Left cardiac atrium (tissue), 4 donors: Measurements from ENCODE around the gene SP1. TPM values are rescaled to one million over a fixed set of nuclear protein-coding genes. Genes with fewer than 3 reads are reported as not detected.
"Not testable (repeated sequence)": the region's sequence is repeated elsewhere in the genome, so short reads cannot be mapped to it uniquely, and the experiment has no call there.

ENCODE experiments used
- ATAC-seq, 2 donors: fragments of 200-7000 bp; cut with Tn5 transposase; one replicate each; pipeline ENCODE4 v1.9.1; 2020; ENCODE audit warnings: mild to moderate bottlenecking in 2 of 2, moderate library complexity in 2 of 2
- DNase-seq: peaks from one replicate; pipeline ENCODE4 v3.0.0-alpha.2; 2020
- intact Hi-C, 2 donors: fragments of 100-400 bp; cut with DNase I; formaldehyde crosslinking; loops; one replicate each; pipeline versions ENCODE4 v1.14.1 to v1.15.1; 2022 to 2023
- total RNA-seq, 2 donors: library from RNA; stranded (reverse); fragmentation: NEBNext Ultra II Directional; extraction: Animal tissue kit (Norgen Biotek cat#: 25700); gene quantifications; one replicate each; pipeline ENCODE4 v1.2.1, GENCODE V29; 2021
- donor health status: DM: no; HTN: yes; CAD: no.
- donor health status: DM: no; HTN: yes; CAD: no; lungs with severe emphysema.
- donor health status: DM: yes; HTN: yes; CAD: no.
- donor health status: Dilated cardiomyopathy.

SP1 gene
- total RNA-seq, 2 donors from 2014 or later = 31.3 to 33.4 TPM

- intact Hi-C loops = no loop called here
- ATAC-seq (no peak), DNase-seq (no peak)
Observed at GRCh38 chr12:53388932-53389331, 9.0 kb downstream of the SP1 start.

DNA sequence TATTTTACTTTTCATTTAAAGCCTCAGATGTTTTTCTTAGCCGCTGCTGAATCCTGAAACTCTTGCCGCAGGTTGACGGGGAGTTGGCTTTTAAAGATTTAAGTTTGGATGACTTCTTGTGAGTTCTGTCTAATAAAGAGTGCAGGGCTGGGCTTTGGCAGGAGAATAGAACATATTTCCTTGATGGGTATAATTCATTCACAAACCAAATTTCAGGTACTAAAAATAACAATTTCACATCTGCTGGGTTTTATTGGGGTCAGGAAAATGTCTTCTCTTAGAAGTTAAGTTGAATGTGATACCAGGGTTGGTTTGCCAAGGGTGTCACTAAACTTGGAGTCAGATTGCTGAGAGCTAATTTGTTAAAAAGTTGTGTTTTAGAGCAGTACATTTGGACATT, 9.7 kb downstream of the SP1 start:
- DNase-seq = no peak
- no peak for ATAC-seq
- intact Hi-C loops = no loop called here

DNA sequence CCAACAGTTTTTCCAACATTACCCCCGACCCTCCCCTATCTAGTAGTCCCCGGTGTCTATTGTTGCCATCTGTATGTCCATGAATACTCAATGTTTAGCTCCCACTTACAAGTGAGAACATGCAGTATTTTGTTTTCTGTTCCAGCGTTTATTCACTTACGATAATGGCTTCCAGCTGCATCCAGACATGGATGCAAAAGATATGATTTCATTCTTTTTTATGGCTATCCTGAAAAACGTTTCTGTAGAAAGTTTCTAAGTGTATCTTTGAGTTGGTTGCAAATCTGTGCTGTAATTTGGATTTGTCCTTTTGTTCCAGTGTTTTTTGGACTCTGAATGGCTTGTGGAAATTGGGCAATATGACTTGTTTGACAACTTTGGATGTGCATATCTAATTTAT, 11.7 kb downstream of the SP1 start:
- intact Hi-C loops = no loop called here
- no peak for DNase-seq
- ATAC-seq = no peak

GRCh38 chr12:53399896-53400295, 19.9 kb downstream of the SP1 start:
- intact Hi-C loops = no loop called here
- DNase-seq (no peak), ATAC-seq (no peak)

- intact Hi-C loops, DNase-seq, ATAC-seq: not testable (repeated sequence)
Observed at GRCh38 chr12:53402351-53402750, 22.4 kb downstream of the SP1 start.

GRCh38 chr12:53402871-53403270, 22.9 kb downstream of the SP1 start:
- DNase-seq (no peak), ATAC-seq (peak in 1 of 2 donors; percentile 41)
- intact Hi-C loops = no loop called here

- intact Hi-C loops = no loop called here
- no peak for DNase-seq
- ATAC-seq = no peak
Observed at GRCh38 chr12:53410951-53411350, 31.0 kb downstream of the SP1 start.

DNA sequence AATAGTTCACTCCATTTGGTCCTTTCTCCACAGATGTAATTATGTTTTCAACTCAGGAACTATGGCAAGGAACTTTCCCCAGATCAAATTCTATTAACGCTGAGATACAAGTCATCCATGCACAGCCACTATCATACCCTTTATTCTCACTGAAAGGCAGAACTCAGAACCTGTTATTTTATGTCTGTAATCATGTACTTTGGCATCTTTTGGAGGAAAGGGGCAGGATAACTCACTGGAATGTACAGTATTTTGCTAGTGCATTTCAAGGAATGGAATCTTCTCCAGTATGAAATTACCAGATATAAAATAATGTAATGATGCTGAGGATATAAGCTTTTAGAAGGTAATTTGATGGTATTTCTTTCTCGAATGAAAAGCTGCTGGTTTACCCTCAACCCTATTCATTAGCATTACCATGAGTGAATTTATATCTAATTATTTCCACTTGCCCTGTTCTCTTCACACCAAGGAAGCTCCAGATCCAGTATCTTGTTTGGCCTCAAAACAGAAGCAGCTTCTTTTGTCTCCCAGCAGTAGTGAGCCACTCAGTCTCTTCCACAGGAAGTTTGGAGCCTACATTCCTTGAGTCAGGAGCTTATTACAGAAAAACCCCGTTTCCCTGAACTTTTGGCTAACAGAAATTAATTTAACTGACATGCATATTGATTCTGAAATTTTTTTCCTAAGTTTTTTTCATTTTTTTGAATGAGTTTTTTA, 33.7 kb downstream of the SP1 start:
- no peak for DNase-seq
- no peak for ATAC-seq
- intact Hi-C loops = no loop called here

DNA sequence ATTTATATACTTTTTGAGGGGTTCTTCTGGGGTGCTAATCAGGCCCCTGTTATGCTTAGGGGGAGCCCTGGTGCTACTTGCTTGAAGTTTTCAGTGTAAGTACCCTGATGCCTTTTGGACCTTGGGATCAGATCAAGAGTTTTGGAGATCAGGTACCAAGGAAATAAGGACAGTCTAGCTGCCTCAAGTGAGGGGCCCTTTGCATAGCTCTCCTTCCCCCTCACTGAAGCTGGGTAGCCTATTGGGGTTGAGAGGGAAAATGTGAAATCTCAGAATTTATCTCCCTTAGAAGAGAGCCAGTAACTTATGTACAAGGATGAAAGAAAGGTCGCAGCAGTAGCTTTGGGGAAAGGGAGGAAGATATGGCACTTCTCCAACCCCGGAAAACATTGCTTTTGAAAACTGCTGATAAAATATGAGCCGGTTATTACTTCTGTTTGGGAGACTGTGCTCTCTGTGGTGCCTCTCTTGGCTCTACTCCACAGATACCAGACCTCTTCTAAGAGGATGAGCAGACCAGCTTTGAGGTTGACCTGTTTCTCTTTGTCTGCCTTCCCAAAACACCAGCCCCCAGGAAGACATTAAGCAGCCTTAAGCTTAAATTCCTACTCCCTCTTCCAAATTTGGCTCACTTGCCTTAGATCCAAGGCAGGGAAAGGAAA, 34.9 kb downstream of the SP1 start:
- intact Hi-C loops = no loop called here
- ATAC-seq (peak; percentile 27 to 62), DNase-seq (no peak)

- DNase-seq, intact Hi-C loops: not testable (repeated sequence)
- peak; percentile 14 to 26 for ATAC-seq
Observed at GRCh38 chr12:53415752-53416389, 35.9 kb downstream of the SP1 start.

DNA sequence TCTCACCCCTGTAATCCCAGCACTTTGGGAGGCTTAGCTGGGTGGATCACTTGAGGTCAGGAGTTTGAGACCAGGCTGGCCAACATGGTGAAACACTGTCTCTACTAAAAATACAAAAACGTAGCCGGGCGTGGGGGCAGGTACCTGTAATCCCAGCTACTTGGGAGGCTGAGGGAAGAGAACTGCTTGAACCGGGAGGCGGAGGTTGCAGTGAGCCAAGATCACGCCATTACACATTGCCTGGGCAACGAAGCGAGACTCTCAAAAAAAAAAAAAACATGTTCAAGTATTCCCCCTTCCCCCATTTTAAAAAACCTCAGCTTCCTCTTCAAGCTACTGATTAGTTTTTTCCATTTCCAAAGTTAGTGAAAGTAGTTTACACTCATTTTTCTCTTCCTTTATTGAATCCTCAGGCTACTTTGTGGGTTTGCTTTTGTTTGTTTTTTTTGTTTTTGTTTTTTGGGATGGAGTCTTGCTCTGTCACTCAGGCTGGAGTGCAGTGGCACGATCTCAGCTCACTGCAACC, 37.4 kb downstream of the SP1 start:
- DNase-seq, ATAC-seq, intact Hi-C loops: not testable (repeated sequence)

- intact Hi-C loops = no loop called here
- no peak for DNase-seq
- no peak for ATAC-seq
Observed at GRCh38 chr12:53418221-53418620, 38.2 kb downstream of the SP1 start.

DNA sequence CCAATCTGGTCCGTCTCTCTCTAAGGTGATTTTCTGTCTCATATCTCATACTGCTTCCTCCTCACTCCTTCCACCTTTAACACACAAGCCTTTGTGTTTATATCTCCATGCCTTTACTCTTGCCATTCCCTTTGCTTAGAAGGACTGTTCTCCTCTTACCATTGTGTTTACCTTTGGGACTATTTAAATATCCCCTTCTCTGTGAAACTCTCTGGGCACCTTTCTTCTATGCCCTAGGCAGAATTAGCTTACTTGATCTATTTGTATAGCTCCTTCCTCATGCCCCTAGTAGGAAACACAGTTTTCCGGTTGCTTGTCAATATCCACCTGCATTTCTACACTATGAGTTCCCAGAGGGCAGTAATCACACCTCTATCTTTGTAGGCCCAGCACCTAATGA, 39.8 kb downstream of the SP1 start:
- DNase-seq (no peak), ATAC-seq (no peak)
- intact Hi-C loops = loop anchor here (2.0 to 5.0 kb wide), 2 partner anchors 67 kb away; no protein-coding TSS in a partner anchor

DNA sequence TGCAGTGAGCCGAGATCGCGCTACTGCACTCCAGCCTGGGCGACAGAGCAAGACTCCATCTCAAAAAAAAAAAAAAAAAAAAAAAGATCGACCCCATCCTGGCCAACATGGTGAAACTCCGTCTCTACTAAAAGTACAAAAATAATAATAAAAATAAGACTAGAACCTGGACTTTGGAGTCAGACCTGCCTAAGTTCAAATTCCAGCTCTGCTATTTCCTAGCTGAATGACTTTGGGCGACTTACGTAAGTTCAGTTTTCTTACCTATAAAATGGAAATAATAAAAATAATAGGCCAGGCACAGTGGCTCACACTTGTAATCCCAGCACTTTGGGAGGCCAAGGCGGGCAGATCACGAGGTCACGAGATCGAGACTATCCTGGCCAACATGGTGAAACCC, 42.3 kb downstream of the SP1 start:
- not testable (repeated sequence) for ATAC-seq, DNase-seq
- intact Hi-C loops = loop anchor here in 1 of 2 donors (5.0 kb wide), 1 partner anchor 70 kb away; no protein-coding TSS in a partner anchor

DNA sequence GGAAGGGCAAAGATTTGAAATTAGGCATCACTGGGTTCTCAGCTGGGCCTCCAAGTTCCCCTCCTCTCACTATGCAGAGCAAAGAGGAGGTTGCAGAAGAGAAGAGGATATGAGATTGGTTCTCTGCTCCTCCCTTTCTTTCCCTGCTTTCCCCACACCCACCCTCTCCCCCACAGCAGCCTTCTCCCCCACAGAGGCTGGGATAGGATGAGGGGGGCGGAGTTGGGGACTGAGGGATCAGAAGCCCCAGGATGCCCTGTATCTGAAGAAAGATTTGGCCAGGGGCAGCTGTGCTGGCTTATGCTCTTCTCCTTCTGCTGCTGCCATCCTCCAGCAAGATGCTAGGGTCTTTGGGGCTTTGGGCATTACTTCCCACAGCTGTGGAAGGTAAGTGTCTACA, 43.6 kb downstream of the SP1 start, which contains the start of gene AMHR2:
Gene AMHR2, plus strand, starts transcription at position 259 of the 400 bp plus-strand sequence. Its CDS starts 80 bp downstream, at position 339.
- intact Hi-C loops = loop anchor here in 1 of 2 donors (5.0 kb wide), 1 partner anchor 71 kb away; no protein-coding TSS in a partner anchor
- no peak for DNase-seq

GRCh38 chr12:53424626-53425514, 44.9 kb downstream of the SP1 start:
- intact Hi-C loops = loop anchor here in 1 of 2 donors (5.0 kb wide), 1 partner anchor 73 kb away; no protein-coding TSS in a partner anchor
- no peak for DNase-seq
- peak in 1 of 2 donors; percentile 7 for ATAC-seq

More for the DNA sequence above, 43.6 kb downstream of the SP1 start, which contains the start of gene AMHR2:
- no peak for ATAC-seq

DNA sequence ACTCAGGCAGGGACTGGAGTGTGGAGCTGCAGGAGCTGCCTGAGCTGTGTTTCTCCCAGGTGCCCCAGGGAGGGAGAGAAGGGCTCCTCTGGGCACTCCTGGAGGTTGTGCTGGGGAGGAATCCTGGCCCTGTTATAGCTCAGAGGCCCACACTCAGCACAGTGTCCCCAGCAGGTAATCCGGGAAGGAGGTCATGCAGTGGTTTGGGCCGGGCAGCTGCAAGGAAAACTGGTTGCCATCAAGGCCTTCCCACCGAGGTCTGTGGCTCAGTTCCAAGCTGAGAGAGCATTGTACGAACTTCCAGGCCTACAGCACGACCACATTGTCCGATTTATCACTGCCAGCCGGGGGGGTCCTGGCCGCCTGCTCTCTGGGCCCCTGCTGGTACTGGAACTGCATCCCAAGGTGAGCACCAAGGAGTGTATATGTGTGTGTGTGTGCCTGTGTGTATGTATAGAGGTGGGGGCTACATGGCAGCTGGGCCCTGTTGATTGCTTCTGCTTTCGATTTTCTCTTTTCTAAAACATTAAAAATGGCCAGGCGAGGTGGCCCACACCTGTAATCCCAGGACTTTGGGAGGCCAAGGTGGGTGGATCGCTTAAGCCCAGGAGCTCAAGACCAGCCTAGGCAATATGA, 45.7 kb downstream of the SP1 start:
- DNase-seq (no peak), ATAC-seq (no peak)
- intact Hi-C loops = no loop called here
